ENCODE results near the gene RAD51B.

DNA sequence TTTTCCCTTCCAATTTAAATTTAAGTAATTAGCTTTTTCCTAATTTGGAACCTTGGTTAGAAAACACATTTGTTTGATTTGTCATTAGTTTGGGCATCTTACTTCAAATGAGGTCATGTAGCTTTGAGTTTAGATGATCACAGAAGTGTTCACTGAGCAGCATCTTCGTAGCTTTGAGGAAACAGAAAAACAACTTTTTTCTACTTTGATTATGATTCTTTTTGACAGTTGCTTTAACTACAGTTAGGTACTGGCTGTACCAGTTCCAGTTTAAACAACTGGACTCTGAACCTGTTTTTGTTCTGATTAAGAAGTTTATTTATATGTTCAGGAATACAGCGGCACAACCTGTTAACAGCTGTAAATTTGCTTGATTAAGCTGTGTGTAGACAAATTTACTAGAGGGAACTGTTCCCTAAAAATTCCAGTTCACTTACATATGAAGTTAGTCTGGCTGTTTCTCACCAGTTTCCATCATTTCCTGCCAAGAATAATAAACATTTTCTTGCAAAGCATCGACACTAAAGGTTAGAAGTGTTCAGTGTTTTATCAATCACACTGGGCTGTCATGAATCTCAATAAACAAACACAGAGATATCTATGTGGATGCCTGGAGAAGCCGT is 191.9 kb downstream of the RAD51B start:
- TF ChIP-seq EZH2 (IDR thresholded peaks at IDR 0.05) (no peak), POLR2AphosphoS5 (IDR thresholded peaks at IDR 0.05; ENCODE audit: borderline replicate concordance, low read depth, low read length) (no peak), FOXP2 (optimal IDR thresholded peaks at IDR 0.05; ENCODE audit: control extremely low read depth, extremely low read length, insufficient read depth) (no peak)
